Endothelial cell of umbilical vein (primary cell): ENCODE data around the gene WASF3. TPM values are rescaled to one million over a fixed set of nuclear protein-coding genes. Genes with fewer than 3 reads are reported as not detected.
"Not testable (repeated sequence)": the region's sequence is repeated elsewhere in the genome, so short reads cannot be mapped to it uniquely, and the experiment has no call there.

Source experiments
- BruUV-seq: library from RNA; stranded (reverse); fragments of 400-500 nt; replicated peaks from 2 replicates; lab custom pipeline; 2021; lab: Mats Ljungman, UMichigan
- CTCF ChIA-PET: fragments of 300-600, 350-600 bp; sonication (Branson Sonifier 250); formaldehyde crosslinking; loops from one replicate; lab custom pipeline; 2021; ENCODE audit warnings: antibody characterized with exemption, inconsistent platforms; lab: Charles Lee
- POLR2A ChIA-PET: fragments of 300-600, 350-600 bp; sonication (Branson Sonifier 250); formaldehyde crosslinking; loops from one replicate; lab custom pipeline; 2021; ENCODE audit warnings: antibody characterized with exemption, inconsistent platforms; lab: Charles Lee
- DNase-seq: peaks from one replicate; pipeline ENCODE4 v3.0.0-alpha.2; 2011; ENCODE audit warnings: low read depth, low spot score
- FAIRE-seq: peaks from 2 replicates; lab custom pipeline; 2011; peaks lifted over from hg19 to GRCh38; lab: Jason Lieb, UNC
- H2AFZ ChIP-seq: 2 replicates; pipeline ENCODE4 v1.6.0; 2012; ENCODE audit warnings: low read depth, low read length, control low read depth, inconsistent platforms
- H3K27ac ChIP-seq: 2 replicates; pipeline ENCODE4 v1.5.1; 2011; ENCODE audit warnings: low read depth, mild to moderate bottlenecking, control low read depth, low read length, moderate library complexity; ENCODE audit not compliant: insufficient read depth
- H3K27me3 ChIP-seq, 2 experiments: 2 replicates each; pipeline versions ENCODE4 v1.6.0 to v1.6.1; 2011; ENCODE audit warnings: low read length in 2 of 2, mixed read lengths in 1 of 2; ENCODE audit not compliant: control insufficient read depth in 2 of 2, insufficient read depth in 2 of 2
- H3K36me3 ChIP-seq, 2 experiments: 2 replicates in 1 of 2; 3 replicates in 1 of 2; pipeline ENCODE4 v1.5.1; 2011; ENCODE audit warnings: low read length in 2 of 2, mild to moderate bottlenecking in 1 of 2, moderate library complexity in 1 of 2; ENCODE audit not compliant: control insufficient read depth in 2 of 2, insufficient read depth in 2 of 2; ENCODE audit errors: extremely low read depth in 1 of 2
- H3K4me1 ChIP-seq: 3 replicates; pipeline ENCODE4 v1.5.1; 2011; ENCODE audit warnings: mild to moderate bottlenecking, low read length; ENCODE audit not compliant: control insufficient read depth, insufficient read depth; ENCODE audit errors: extremely low read depth
- H3K4me2 ChIP-seq: 2 replicates; pipeline ENCODE4 v1.6.1; 2011; ENCODE audit warnings: low read length, control low read depth, mixed read lengths; ENCODE audit not compliant: insufficient read depth
- H3K4me3 ChIP-seq, 3 experiments: fragments of 200-600 bp in 1 of 3; sonication (generic), shearing (Covaris generic) in 1 of 3; replicated peaks in 1 of 3; 2 replicates each; pipeline ENCODE4 v1.5.1; 2011 to 2016; ENCODE audit warnings: control low read depth in 3 of 3, low read length in 3 of 3, mild to moderate bottlenecking in 2 of 3, inconsistent platforms in 1 of 3, low read depth in 1 of 3, moderate library complexity in 1 of 3; ENCODE audit not compliant: insufficient read depth in 1 of 3
- H3K79me2 ChIP-seq: 2 replicates; pipeline ENCODE4 v1.6.0; 2012; ENCODE audit warnings: low read length, inconsistent platforms; ENCODE audit not compliant: control insufficient read depth, insufficient read depth
- H3K9ac ChIP-seq: replicated peaks from 2 replicates; pipeline ENCODE3; 2011; ENCODE audit warnings: low read length, control low read depth; ENCODE audit not compliant: insufficient read depth; ENCODE audit errors: extremely low read depth
- H3K9me1 ChIP-seq: replicated peaks from 3 replicates; pipeline ENCODE4 v1.6.0; 2011; ENCODE audit warnings: mild to moderate bottlenecking, low read length; ENCODE audit not compliant: control insufficient read depth, insufficient read depth; ENCODE audit errors: extremely low read depth
- H3K9me3 ChIP-seq: replicated peaks from 2 replicates; pipeline ENCODE4 v1.5.1; 2012; ENCODE audit warnings: low read length, inconsistent platforms; ENCODE audit not compliant: control insufficient read depth, insufficient read depth
- H4K20me1 ChIP-seq: replicated peaks from 2 replicates; pipeline ENCODE3; 2011; ENCODE audit warnings: mild to moderate bottlenecking, low read length; ENCODE audit not compliant: control insufficient read depth, insufficient read depth; ENCODE audit errors: extremely low read depth
- EZH2 ChIP-seq: IDR thresholded peaks from 2 replicates; pipeline ENCODE4 v1.6.1; 2012; ENCODE audit warnings: borderline replicate concordance, low read depth, mild to moderate bottlenecking, moderate library complexity, low read length, inconsistent platforms; ENCODE audit not compliant: severe bottlenecking
- FOS ChIP-seq: IDR thresholded peaks from 2 replicates; pipeline ENCODE4 v1.6.1; 2011; ENCODE audit warnings: mild to moderate bottlenecking, low read length, moderate library complexity, borderline replicate concordance; ENCODE audit not compliant: insufficient read depth
- GATA2 ChIP-seq: IDR thresholded peaks from 2 replicates; pipeline ENCODE4 v1.7.0; 2011; ENCODE audit warnings: low read depth, mild to moderate bottlenecking, moderate library complexity, mixed read lengths, low read length; ENCODE audit not compliant: insufficient read length, insufficient read depth
- MYC ChIP-seq: IDR thresholded peaks from one replicate; pipeline ENCODE4 v1.6.1; 2011; ENCODE audit warnings: mild to moderate bottlenecking, low read depth, low read length
- POLR2A ChIP-seq: IDR thresholded peaks from 2 replicates; pipeline ENCODE4 v1.6.1; 2012; ENCODE audit warnings: low read depth, mild to moderate bottlenecking, control low read depth, low read length
- POLR2AphosphoS5 ChIP-seq: IDR thresholded peaks from 2 replicates; pipeline ENCODE4 v1.6.1; 2012; ENCODE audit warnings: low read depth, mild to moderate bottlenecking, control low read depth, low read length, moderate library complexity; ENCODE audit not compliant: insufficient read depth
- dilution Hi-C: fragments of 300-500 bp; cut with MboI; formaldehyde crosslinking; loops from one replicate; pipeline ENCODE4 v1.15.0; 2019; ENCODE audit warnings: low sequenced_read_pairs; ENCODE audit not compliant: extremely low pct_ligation_motif_present
- intact Hi-C: fragments of 100-400 bp; cut with micrococcal nuclease; formaldehyde crosslinking; loops from one replicate; pipeline ENCODE4 v1.10.0; 2022
- polyA plus RNA-seq, 4 experiments: library from polyadenylated mRNA; depleted of rRNA in 3 of 4; stranded (reverse) in 3 of 4; unstranded in 1 of 4; fragments of >200 nt; gene quantifications; 2 replicates each; pipeline versions ENCODE4 v1.2.1 to v1.2.3, GENCODE V29; 2011 to 2012; ENCODE audit warnings: missing spikeins in 1 of 4
- total RNA-seq: library from RNA; stranded (reverse); gene quantifications from 2 replicates; pipeline ENCODE4 v1.2.3, GENCODE V29; 2021
- TF ChIP-seq, protein P1 (sequence below), 2 donors: IDR thresholded peaks; 1 replicate in 1 of 2; 2 replicates in 1 of 2; pipeline ENCODE4 v1.5.1; 2011; ENCODE audit warnings: low read length in 2 of 2, mild to moderate bottlenecking in 2 of 2, moderate library complexity in 2 of 2, control low read depth in 1 of 2, inconsistent platforms in 1 of 2, low read depth in 1 of 2; ENCODE audit not compliant: insufficient read depth in 1 of 2; ENCODE audit errors: extremely low read depth in 1 of 2
- TF ChIP-seq, protein P2 (sequence below): IDR thresholded peaks from 2 replicates; pipeline ENCODE4 v1.6.1; 2011; ENCODE audit not compliant: insufficient read depth, insufficient read length

The WASF3 gene
- total and polyA plus RNA-seq, 2 donors (not counting 3 experiments of a cell fraction or from before 2014, with no cell fraction given): 18.5 to 32.4 TPM

DNA sequence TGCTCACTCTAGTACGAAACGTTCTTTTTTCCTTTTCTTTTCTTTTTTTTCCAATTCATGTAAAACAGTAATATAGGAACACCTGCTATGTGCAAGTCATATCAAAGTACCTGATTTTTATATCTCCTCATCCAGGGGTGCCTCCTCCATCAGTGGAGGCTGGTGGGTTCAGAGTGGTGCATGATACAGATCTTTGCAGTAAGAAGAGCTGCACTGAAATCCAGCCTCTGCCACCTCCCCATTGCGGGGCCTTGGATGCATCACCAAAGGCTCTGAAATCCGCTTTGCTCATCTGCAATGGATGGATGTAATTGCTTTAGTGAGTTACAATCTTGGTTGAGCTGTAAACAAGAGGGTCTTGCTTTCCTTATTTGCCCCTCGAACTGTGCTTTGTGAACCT, 164.8 kb downstream of the WASF3 start:
- intact Hi-C loops (no loop called here), dilution Hi-C loops (no loop called here)
- no peaks in the 10 kb centered on the region for H3K9me3 ChIP-seq
- ChIA-PET POLR2A (no interaction called here), CTCF (no interaction called here)
- H3K4me3 ChIP-seq: no peak overlapping the region
- DNase-seq (no peak), FAIRE-seq (no peak)
- H2AFZ ChIP-seq: no peak overlapping the region
- H3K36me3 ChIP-seq: no peaks in the 10 kb centered on the region
- TF ChIP-seq POLR2AphosphoS5 (no peak), POLR2A (no peak), EZH2 (no peak), MYC (no peak), GATA2 (no peak), FOS (no peak)
- TF ChIP-seq, protein P1, sequence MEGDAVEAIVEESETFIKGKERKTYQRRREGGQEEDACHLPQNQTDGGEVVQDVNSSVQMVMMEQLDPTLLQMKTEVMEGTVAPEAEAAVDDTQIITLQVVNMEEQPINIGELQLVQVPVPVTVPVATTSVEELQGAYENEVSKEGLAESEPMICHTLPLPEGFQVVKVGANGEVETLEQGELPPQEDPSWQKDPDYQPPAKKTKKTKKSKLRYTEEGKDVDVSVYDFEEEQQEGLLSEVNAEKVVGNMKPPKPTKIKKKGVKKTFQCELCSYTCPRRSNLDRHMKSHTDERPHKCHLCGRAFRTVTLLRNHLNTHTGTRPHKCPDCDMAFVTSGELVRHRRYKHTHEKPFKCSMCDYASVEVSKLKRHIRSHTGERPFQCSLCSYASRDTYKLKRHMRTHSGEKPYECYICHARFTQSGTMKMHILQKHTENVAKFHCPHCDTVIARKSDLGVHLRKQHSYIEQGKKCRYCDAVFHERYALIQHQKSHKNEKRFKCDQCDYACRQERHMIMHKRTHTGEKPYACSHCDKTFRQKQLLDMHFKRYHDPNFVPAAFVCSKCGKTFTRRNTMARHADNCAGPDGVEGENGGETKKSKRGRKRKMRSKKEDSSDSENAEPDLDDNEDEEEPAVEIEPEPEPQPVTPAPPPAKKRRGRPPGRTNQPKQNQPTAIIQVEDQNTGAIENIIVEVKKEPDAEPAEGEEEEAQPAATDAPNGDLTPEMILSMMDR (IDR thresholded peaks at IDR 0.05; ENCODE audit: extremely low read depth in 1 of 2, insufficient read depth in 1 of 2, low read depth in 1 of 2, low read length in 2 of 2): no peak
- TF ChIP-seq, protein P2, sequence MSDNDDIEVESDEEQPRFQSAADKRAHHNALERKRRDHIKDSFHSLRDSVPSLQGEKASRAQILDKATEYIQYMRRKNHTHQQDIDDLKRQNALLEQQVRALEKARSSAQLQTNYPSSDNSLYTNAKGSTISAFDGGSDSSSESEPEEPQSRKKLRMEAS: no peak
- no peaks in the 10 kb centered on the region for H4K20me1 ChIP-seq
- H3K9me1 ChIP-seq: no peaks in the 10 kb centered on the region
- no peak overlapping the region for H3K4me2 ChIP-seq
- no peak overlapping the region for H3K9ac ChIP-seq
- H3K27ac ChIP-seq: no peak overlapping the region
- H3K79me2 ChIP-seq: no peaks in the 10 kb centered on the region
- peaks cover 0 to 3% of the 10 kb centered on the region in 2 experiments for H3K27me3 ChIP-seq
- H3K4me1 ChIP-seq: no peaks in the 10 kb centered on the region
- BruUV-seq: no TSS peak

DNA sequence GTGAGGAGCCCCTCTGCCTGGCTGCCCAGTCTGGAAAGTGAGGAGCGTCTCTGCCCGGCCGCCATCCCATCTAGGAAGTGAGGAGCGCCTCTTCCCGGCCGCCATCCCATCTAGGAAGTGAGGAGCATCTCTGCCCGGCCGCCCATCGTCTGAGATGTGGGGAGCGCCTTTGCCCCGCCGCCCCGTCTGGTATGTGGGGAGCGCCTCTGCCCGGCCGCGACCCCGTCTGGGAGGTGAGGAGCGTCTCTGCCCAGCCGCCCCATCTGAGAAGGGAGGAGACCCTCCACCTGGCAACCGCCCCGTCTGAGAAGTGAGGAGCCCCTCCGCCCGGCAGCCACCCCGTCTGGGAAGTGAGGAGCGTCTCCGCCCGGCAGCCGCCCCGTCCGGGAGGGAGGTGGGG, 166.1 kb downstream of the WASF3 start:
- H3K4me3 ChIP-seq, H3K27ac ChIP-seq, FAIRE-seq, H3K9me1 ChIP-seq, DNase-seq, CTCF ChIA-PET, BruUV-seq, H3K36me3 ChIP-seq, H3K79me2 ChIP-seq, H3K4me2 ChIP-seq, H3K9me3 ChIP-seq, H2AFZ ChIP-seq, dilution Hi-C loops, H4K20me1 ChIP-seq, POLR2A ChIA-PET, intact Hi-C loops, H3K4me1 ChIP-seq, H3K9ac ChIP-seq, H3K27me3 ChIP-seq: not testable (repeated sequence)
